ENCODE results near the gene PAGE2B. TPM values are rescaled to one million over a fixed set of nuclear protein-coding genes. Genes with fewer than 3 reads are reported as not detected.

The PAGE2B gene
- 1 to 10 TPM in 1 of 5 donors, under 1 TPM in 2, not detected in 2; 0.59 to 1.6 (median 0.85) TPM for total RNA-seq
- 0.29 TPM for total RNA-seq (2013)
- 0 to 0.34 (median 0.06) reads per million in 29 experiments for total RNA-seq

- Mint-ChIP-seq H3K4me3 (no peak within 1 kb of the TSS), H3K4me1 (no peaks in the 10 kb centered on the region), H3K9me3 (no peaks in the 10 kb centered on the region), H3K36me3 (no peaks in the 10 kb centered on the region), H3K27me3 (peaks cover 0 to 33% of the 10 kb centered on the region in 2 donors), H3K27ac (no peak within 1 kb of the TSS)
- ATAC-seq (replicated peaks in 1 of 4) (no peak), DNase-seq (no peak)
- H3K36me3 ChIP-seq (ENCODE audit: control insufficient read depth in 2 of 2, extremely low read depth in 1 of 2, insufficient read depth in 1 of 2, low read length in 1 of 2): no peaks in the 10 kb centered on the region
- no peaks in the 10 kb centered on the region for H3K9me3 ChIP-seq
- H3K27ac ChIP-seq (ENCODE audit: low read length): no peak within 1 kb of the TSS
- no peak within 1 kb of the TSS for H3K4me3 ChIP-seq (ENCODE audit: control insufficient read depth in 1 of 2, extremely low read depth in 1 of 2, low read length in 1 of 2)
- CTCF ChIA-PET: no interaction called here
- no peaks in the 10 kb centered on the region for H3K27me3 ChIP-seq (replicated peaks in 1 of 2; ENCODE audit: control insufficient read depth in 2 of 2, extremely low read depth in 1 of 2, insufficient read depth in 2 of 2, low read length in 1 of 2)
- POLR2A ChIA-PET: no interaction called here
- WGBS (ENCODE audit: insufficient coverage): 90% methylated on average over 21 of the region's 36 CpGs
- no peaks in the 10 kb centered on the region for H3K4me1 ChIP-seq (ENCODE audit: control insufficient read depth in 1 of 2, extremely low read depth in 1 of 2, insufficient read depth in 2 of 2, low read length in 2 of 2)
Observed at GRCh38 chrX:55074851-55075467, at the start of gene PAGE2B. PAGE2B (plus strand) TSS chrX:55075030; CDS start chrX:55076042, 1,012 bp downstream.

GRCh38 chrX:55026143-55026542, 48.7 kb upstream of the PAGE2B start:
- ChIA-PET POLR2A (no interaction called here), CTCF (no interaction called here)
- no peaks in the 10 kb centered on the region for H3K36me3 ChIP-seq (ENCODE audit: control insufficient read depth in 2 of 2, extremely low read depth in 1 of 2, insufficient read depth in 1 of 2, low read length in 1 of 2)
- no peaks in the 10 kb centered on the region for H3K27me3 ChIP-seq (replicated peaks in 1 of 2; ENCODE audit: control insufficient read depth in 2 of 2, extremely low read depth in 1 of 2, insufficient read depth in 2 of 2, low read length in 1 of 2)
- Mint-ChIP-seq H3K36me3 (peaks cover 3% of the 10 kb centered on the region), H3K27me3 (peaks cover 0 to 25% of the 10 kb centered on the region in 2 donors), H3K9me3 (no peaks in the 10 kb centered on the region), H3K4me3 (no peak overlapping the region), H3K27ac (no peak overlapping the region), H3K4me1 (peaks cover 0 to 10% (median 3%) of the 10 kb centered on the region in 3 donors)
- DNase-seq (no peak), ATAC-seq (replicated peaks in 1 of 4) (no peak)
- no peak overlapping the region for H3K4me3 ChIP-seq (ENCODE audit: control insufficient read depth in 1 of 2, extremely low read depth in 1 of 2, low read length in 1 of 2)
- no peaks in the 10 kb centered on the region for H3K9me3 ChIP-seq
- H3K4me1 ChIP-seq (ENCODE audit: control insufficient read depth in 1 of 2, extremely low read depth in 1 of 2, insufficient read depth in 2 of 2, low read length in 2 of 2): no peaks in the 10 kb centered on the region
- no peak overlapping the region for H3K27ac ChIP-seq (ENCODE audit: low read length)

- Mint-ChIP-seq H3K36me3 (no peaks in the 10 kb centered on the region), H3K27ac (no peak overlapping the region), H3K9me3 (no peaks in the 10 kb centered on the region), H3K4me3 (no peak overlapping the region), H3K4me1 (peaks cover 0 to 10% (median 3%) of the 10 kb centered on the region in 3 donors), H3K27me3 (peaks cover 0 to 22% of the 10 kb centered on the region in 2 donors)
- no peaks in the 10 kb centered on the region for H3K36me3 ChIP-seq (ENCODE audit: control insufficient read depth in 2 of 2, extremely low read depth in 1 of 2, insufficient read depth in 1 of 2, low read length in 1 of 2)
- no peaks in the 10 kb centered on the region for H3K9me3 ChIP-seq
- no peaks in the 10 kb centered on the region for H3K4me1 ChIP-seq (ENCODE audit: control insufficient read depth in 1 of 2, extremely low read depth in 1 of 2, insufficient read depth in 2 of 2, low read length in 2 of 2)
- ChIA-PET POLR2A (no interaction called here), CTCF (no interaction called here)
- H3K4me3 ChIP-seq (ENCODE audit: control insufficient read depth in 1 of 2, extremely low read depth in 1 of 2, low read length in 1 of 2): no peak overlapping the region
- H3K27me3 ChIP-seq (replicated peaks in 1 of 2; ENCODE audit: control insufficient read depth in 2 of 2, extremely low read depth in 1 of 2, insufficient read depth in 2 of 2, low read length in 1 of 2): no peaks in the 10 kb centered on the region
- H3K27ac ChIP-seq (ENCODE audit: low read length): no peak overlapping the region
- 25% methylated on average over 2 of the region's 2 CpGs for WGBS (ENCODE audit: insufficient coverage)
- no peak for ATAC-seq (replicated peaks in 1 of 4)
- no peak for DNase-seq
Observed at GRCh38 chrX:55026840-55027239, 48.0 kb upstream of the PAGE2B start.

GRCh38 chrX:55028040-55028439, 46.8 kb upstream of the PAGE2B start:
- no peak for ATAC-seq (replicated peaks in 1 of 4)
- Histone ChIP-seq H3K36me3 (ENCODE audit: control insufficient read depth in 2 of 2, extremely low read depth in 1 of 2, insufficient read depth in 1 of 2, low read length in 1 of 2) (no peaks in the 10 kb centered on the region), H3K4me1 (ENCODE audit: control insufficient read depth in 1 of 2, extremely low read depth in 1 of 2, insufficient read depth in 2 of 2, low read length in 2 of 2) (no peaks in the 10 kb centered on the region), H3K4me3 (ENCODE audit: control insufficient read depth in 1 of 2, extremely low read depth in 1 of 2, low read length in 1 of 2) (no peak overlapping the region), H3K9me3 (no peaks in the 10 kb centered on the region), H3K27me3 (replicated peaks in 1 of 2; ENCODE audit: control insufficient read depth in 2 of 2, extremely low read depth in 1 of 2, insufficient read depth in 2 of 2, low read length in 1 of 2) (no peaks in the 10 kb centered on the region), H3K27ac (ENCODE audit: low read length) (no peak overlapping the region)
- no CpG with 5 or more reads among the region's 4 CpGs for WGBS (ENCODE audit: insufficient coverage)
- Mint-ChIP-seq H3K9me3 (no peaks in the 10 kb centered on the region), H3K36me3 (no peaks in the 10 kb centered on the region), H3K4me1 (peaks cover 0 to 10% (median 3%) of the 10 kb centered on the region in 3 donors), H3K4me3 (no peak overlapping the region), H3K27ac (no peak overlapping the region), H3K27me3 (peaks cover 0 to 22% of the 10 kb centered on the region in 2 donors)
- ChIA-PET POLR2A (no interaction called here), CTCF (no interaction called here)
- DNase-seq: no peak

GRCh38 chrX:55028611-55029010, 46.2 kb upstream of the PAGE2B start:
- ChIA-PET CTCF (no interaction called here), POLR2A (no interaction called here)
- H3K27ac ChIP-seq (ENCODE audit: low read length): no peak overlapping the region
- no peaks in the 10 kb centered on the region for H3K4me1 ChIP-seq (ENCODE audit: control insufficient read depth in 1 of 2, extremely low read depth in 1 of 2, insufficient read depth in 2 of 2, low read length in 2 of 2)
- no peaks in the 10 kb centered on the region for H3K27me3 ChIP-seq (replicated peaks in 1 of 2; ENCODE audit: control insufficient read depth in 2 of 2, extremely low read depth in 1 of 2, insufficient read depth in 2 of 2, low read length in 1 of 2)
- Mint-ChIP-seq H3K4me3 (no peak overlapping the region), H3K36me3 (no peaks in the 10 kb centered on the region), H3K27me3 (peaks cover 0 to 22% of the 10 kb centered on the region in 2 donors), H3K27ac (no peak overlapping the region), H3K9me3 (no peaks in the 10 kb centered on the region), H3K4me1 (peaks cover 0 to 10% (median 3%) of the 10 kb centered on the region in 3 donors)
- DNase-seq: no peak
- H3K36me3 ChIP-seq (ENCODE audit: control insufficient read depth in 2 of 2, extremely low read depth in 1 of 2, insufficient read depth in 1 of 2, low read length in 1 of 2): no peaks in the 10 kb centered on the region
- ATAC-seq (replicated peaks in 1 of 4): no peak
- H3K9me3 ChIP-seq: no peaks in the 10 kb centered on the region
- no peak overlapping the region for H3K4me3 ChIP-seq (ENCODE audit: control insufficient read depth in 1 of 2, extremely low read depth in 1 of 2, low read length in 1 of 2)

GRCh38 chrX:55029291-55029690, 45.5 kb upstream of the PAGE2B start:
- Mint-ChIP-seq H3K27ac (no peak overlapping the region), H3K36me3 (no peaks in the 10 kb centered on the region), H3K27me3 (peaks cover 0 to 22% of the 10 kb centered on the region in 2 donors), H3K9me3 (no peaks in the 10 kb centered on the region), H3K4me1 (peaks cover 0 to 10% (median 3%) of the 10 kb centered on the region in 3 donors), H3K4me3 (no peak overlapping the region)
- Histone ChIP-seq H3K9me3 (no peaks in the 10 kb centered on the region), H3K36me3 (ENCODE audit: control insufficient read depth in 2 of 2, extremely low read depth in 1 of 2, insufficient read depth in 1 of 2, low read length in 1 of 2) (no peaks in the 10 kb centered on the region), H3K27me3 (replicated peaks in 1 of 2; ENCODE audit: control insufficient read depth in 2 of 2, extremely low read depth in 1 of 2, insufficient read depth in 2 of 2, low read length in 1 of 2) (no peaks in the 10 kb centered on the region), H3K27ac (ENCODE audit: low read length) (no peak overlapping the region), H3K4me1 (ENCODE audit: control insufficient read depth in 1 of 2, extremely low read depth in 1 of 2, insufficient read depth in 2 of 2, low read length in 2 of 2) (no peaks in the 10 kb centered on the region), H3K4me3 (ENCODE audit: control insufficient read depth in 1 of 2, extremely low read depth in 1 of 2, low read length in 1 of 2) (no peak overlapping the region)
- DNase-seq: no peak
- POLR2A ChIA-PET: no interaction called here
- whole genome bisulfite sequencing (ENCODE audit: insufficient coverage): no CpG with 5 or more reads among the region's 2 CpGs
- ATAC-seq (replicated peaks in 1 of 4): no peak
- CTCF ChIA-PET: no interaction called here

Data from T-cell (primary cell).